ENCODE data around the gene ALOX15B. TPM values are rescaled to one million over a fixed set of nuclear protein-coding genes. Genes with fewer than 3 reads are reported as not detected.

The ALOX15B gene
- total and polyA plus RNA-seq, 9 donors, result 0.23 to 14.9 (median 0.78) TPM; not detected in 1

DNA sequence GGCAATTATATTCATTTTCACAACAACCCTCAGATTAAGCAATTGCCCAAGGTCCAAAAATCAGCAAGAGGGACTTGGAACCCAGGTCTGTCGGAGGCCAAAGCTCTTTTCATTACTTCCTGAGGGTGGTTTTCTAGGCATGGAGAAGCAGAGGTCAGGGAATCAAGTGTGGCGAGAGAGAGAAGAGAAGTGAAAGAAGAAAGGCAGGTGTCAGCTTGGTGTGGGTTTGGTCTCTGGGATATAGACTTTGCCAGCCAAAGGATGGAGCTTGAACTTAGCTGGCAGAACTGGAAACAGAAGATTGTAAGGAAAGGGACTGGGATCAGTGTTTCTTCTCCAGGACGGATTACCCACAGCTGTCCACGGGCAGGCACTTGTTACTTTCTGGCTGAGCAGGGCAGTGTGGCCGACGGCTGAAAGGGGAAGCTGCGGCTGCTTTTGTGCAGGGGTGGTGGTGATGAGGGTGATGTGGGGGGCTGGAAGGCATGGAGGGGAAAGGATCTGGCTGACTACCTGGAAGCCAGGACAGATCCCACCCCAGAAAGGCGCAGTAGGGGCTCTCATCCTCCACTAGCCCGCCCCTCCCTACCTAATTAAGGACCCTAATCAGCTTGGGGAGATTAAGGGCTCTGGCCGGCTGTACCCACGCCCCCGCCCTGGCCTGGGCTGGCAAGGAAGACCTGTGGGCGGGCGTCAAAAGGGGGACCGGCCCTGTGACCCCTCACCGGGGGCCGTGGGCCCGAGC, 36.7 kb upstream of the ALOX15B start, which contains the start of gene GUCY2D:
Gene GUCY2D, plus strand, starts transcription at position 640 of the 745 bp plus-strand sequence. CDS start 433 bp downstream, outside the sequence.
- TF ChIP-seq EP300 (IDR thresholded peaks at IDR 0.05) (no peak), CTCF (IDR thresholded peaks at IDR 0.05) (no peak), POLR2A (IDR thresholded peaks at IDR 0.05) (no peak)
- H3K4me1 ChIP-seq (ENCODE audit: insufficient read depth), result no peaks in the 10 kb centered on the region
- H3K36me3 ChIP-seq, result no peaks in the 10 kb centered on the region
- intact Hi-C loops (cut with DNase I), result no loop called here
- DNase-seq, result no peak
- H3K27ac ChIP-seq, result no peak within 1 kb of the TSS
- no peaks in the 10 kb centered on the region for H3K27me3 ChIP-seq
- H3K9me3 ChIP-seq, result no peaks in the 10 kb centered on the region
- H3K4me3 ChIP-seq, result no peak within 1 kb of the TSS
- WGBS, 3 donors, result 25 to 36% (median 33%) methylated on average over 17 to 18 of the region's 18 CpGs

DNA sequence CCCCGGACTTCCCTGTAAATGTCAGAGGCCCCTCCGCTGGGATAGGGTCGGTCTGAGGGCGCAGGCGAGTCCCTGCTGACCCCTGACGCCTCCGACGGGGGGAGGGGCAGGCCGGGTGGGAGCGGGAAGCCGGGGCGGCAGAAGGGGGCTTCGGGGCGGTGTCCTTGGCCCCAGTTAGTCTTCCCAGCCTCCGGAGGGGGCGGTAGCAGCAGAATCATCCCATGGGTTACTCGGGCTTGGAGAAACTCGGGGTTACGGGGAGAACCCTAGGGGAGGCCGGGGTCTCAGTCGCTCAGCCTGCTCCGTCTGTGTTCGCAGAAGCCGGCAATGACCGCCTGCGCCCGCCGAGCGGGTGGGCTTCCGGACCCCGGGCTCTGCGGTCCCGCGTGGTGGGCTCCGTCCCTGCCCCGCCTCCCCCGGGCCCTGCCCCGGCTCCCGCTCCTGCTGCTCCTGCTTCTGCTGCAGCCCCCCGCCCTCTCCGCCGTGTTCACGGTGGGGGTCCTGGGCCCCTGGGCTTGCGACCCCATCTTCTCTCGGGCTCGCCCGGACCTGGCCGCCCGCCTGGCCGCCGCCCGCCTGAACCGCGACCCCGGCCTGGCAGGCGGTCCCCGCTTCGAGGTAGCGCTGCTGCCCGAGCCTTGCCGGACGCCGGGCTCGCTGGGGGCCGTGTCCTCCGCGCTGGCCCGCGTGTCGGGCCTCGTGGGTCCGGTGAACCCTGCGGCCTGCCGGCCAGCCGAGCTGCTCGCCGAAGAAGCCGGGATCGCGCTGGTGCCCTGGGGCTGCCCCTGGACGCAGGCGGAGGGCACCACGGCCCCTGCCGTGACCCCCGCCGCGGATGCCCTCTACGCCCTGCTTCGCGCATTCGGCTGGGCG, 35.9 kb upstream of the ALOX15B start:
- TF ChIP-seq CTCF (IDR thresholded peaks at IDR 0.05), result no peak
- no peak for TF ChIP-seq POLR2A (IDR thresholded peaks at IDR 0.05)
- TF ChIP-seq EP300 (IDR thresholded peaks at IDR 0.05), result no peak
- H3K4me1 ChIP-seq (ENCODE audit: insufficient read depth), result no peaks in the 10 kb centered on the region
- no peaks in the 10 kb centered on the region for H3K27me3 ChIP-seq
- 2 to 6% (median 3%) methylated on average over 36 to 92 of the region's 92 CpGs for WGBS, 3 donors
- no peak overlapping the region for H3K4me3 ChIP-seq
- H3K36me3 ChIP-seq, result no peaks in the 10 kb centered on the region
- no peak for DNase-seq
- H3K27ac ChIP-seq, result no peak overlapping the region
- intact Hi-C loops (cut with DNase I), result no loop called here
- H3K9me3 ChIP-seq, result no peaks in the 10 kb centered on the region

GRCh38 chr17:8003594-8004181, 35.2 kb upstream of the ALOX15B start:
- Histone ChIP-seq H3K36me3 (no peaks in the 10 kb centered on the region), H3K4me3 (no peak overlapping the region), H3K27ac (no peak overlapping the region), H3K4me1 (ENCODE audit: insufficient read depth) (no peaks in the 10 kb centered on the region), H3K27me3 (no peaks in the 10 kb centered on the region), H3K9me3 (no peaks in the 10 kb centered on the region)
- intact Hi-C loops (cut with DNase I), result no loop called here
- no peak for DNase-seq
- 72 to 78% (median 74%) methylated on average over 21 to 44 of the region's 44 CpGs for WGBS, 3 donors
- TF ChIP-seq CTCF (IDR thresholded peaks at IDR 0.05), result no peak
- no peak for TF ChIP-seq POLR2A (IDR thresholded peaks at IDR 0.05)
- TF ChIP-seq EP300 (IDR thresholded peaks at IDR 0.05), result no peak

DNA sequence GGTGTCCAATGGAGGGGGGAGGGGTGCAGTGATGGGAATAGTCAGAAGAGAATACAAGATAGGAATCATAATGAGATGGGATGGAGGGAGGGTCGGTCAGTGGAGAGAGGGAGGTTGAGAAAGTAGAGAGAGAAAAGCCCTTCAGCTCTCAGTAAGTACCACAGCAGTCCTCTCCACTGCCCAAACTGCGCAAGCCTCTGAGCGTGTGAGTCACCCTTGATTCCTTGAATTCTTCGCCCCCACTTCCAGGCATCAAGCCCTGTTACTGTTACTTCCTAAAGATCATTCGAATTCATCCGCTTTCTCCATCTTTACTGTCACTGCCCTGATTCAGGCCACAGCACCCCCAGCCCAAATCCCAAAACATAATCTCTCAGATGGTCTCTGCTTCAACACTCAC, 34.0 kb upstream of the ALOX15B start:
- H3K36me3 ChIP-seq, result no peaks in the 10 kb centered on the region
- TF ChIP-seq EP300 (IDR thresholded peaks at IDR 0.05) (no peak), CTCF (IDR thresholded peaks at IDR 0.05) (no peak), POLR2A (IDR thresholded peaks at IDR 0.05) (no peak)
- H3K27ac ChIP-seq, result no peak overlapping the region
- no peak for DNase-seq
- no peak overlapping the region for H3K4me3 ChIP-seq
- WGBS, 3 donors, result 90 to 96% (median 93%) methylated on average over 6 of the region's 6 CpGs
- H3K9me3 ChIP-seq, result no peaks in the 10 kb centered on the region
- intact Hi-C loops (cut with DNase I), result no loop called here
- H3K4me1 ChIP-seq (ENCODE audit: insufficient read depth), result no peaks in the 10 kb centered on the region
- H3K27me3 ChIP-seq, result no peaks in the 10 kb centered on the region
